ENCODE measurements around the gene GNPTAB.

Gene GNPTAB

DNA sequence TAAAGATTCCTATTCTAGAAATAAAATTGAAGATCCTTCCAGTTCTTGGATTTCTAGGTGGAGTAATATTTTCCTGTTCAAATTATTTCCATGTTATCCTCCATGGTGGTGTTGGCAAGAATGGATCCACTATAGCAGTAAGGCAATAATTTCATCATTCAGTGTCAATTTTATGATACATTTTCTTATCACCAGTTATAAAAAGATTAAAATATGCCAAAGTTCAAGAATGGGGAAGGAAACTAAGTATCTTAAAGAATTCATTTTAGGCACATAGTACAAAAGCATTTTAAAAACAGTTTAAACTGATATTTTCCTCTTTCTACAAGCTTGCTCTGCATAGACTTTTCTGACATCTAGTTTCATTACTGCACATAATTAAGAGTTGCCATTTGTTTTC is 110.6 kb downstream of the GNPTAB start:
- H3K79me2 ChIP-seq (ENCODE audit: insufficient read depth, low read length), result no peaks in the 10 kb centered on the region

DNA sequence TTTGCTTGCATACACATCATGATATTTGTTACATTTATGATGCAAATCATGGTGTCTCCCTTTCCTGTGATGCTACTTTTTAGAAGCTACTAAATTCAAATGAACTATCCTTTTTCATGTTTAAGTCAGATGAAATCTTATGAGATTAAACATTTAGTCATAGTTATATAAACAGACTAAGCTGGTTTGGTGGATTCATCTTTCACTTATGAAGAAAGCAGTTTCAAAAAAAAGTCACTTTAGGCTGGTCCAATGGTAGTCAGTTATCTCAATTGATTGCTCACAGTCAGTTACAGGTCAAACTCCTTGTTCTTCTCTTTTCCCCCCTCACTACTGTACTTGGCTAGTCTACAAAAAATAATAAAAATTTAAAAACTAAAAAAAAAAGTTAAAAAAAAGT is 111.2 kb downstream of the GNPTAB start:
- Histone ChIP-seq H3K36me3 (ENCODE audit: insufficient read depth, low read length) (peaks cover 3% of the 10 kb centered on the region; the same call in 1 of the 2 replicates), H3K4me3 (ENCODE audit: low read depth in 1 of 2, low read length in 2 of 2) (no peak overlapping the region), H3K79me2 (ENCODE audit: insufficient read depth, low read length) (no peaks in the 10 kb centered on the region), H3K27ac (ENCODE audit: low read length) (no peak overlapping the region), H3K4me2 (ENCODE audit: insufficient read depth, low read length) (no peak overlapping the region), H3K9ac (ENCODE audit: low read depth, low read length) (no peak overlapping the region), H2AFZ (ENCODE audit: low read depth, low read length) (no peak overlapping the region), H3K4me1 (ENCODE audit: insufficient read depth, low read length) (no peaks in the 10 kb centered on the region), H3K9me3 (ENCODE audit: insufficient read depth, low read length, severe bottlenecking) (no peaks in the 10 kb centered on the region), H3K27me3 (ENCODE audit: insufficient read depth, low read length, poor library complexity) (no peaks in the 10 kb centered on the region), H4K20me1 (ENCODE audit: insufficient read depth, low read length) (no peaks in the 10 kb centered on the region)
- no peak for ATAC-seq (ENCODE audit: insufficient read depth, low read depth)
- DNase-seq, result no peak
- no peak for TF ChIP-seq EZH2 (IDR thresholded peaks at IDR 0.05; ENCODE audit: borderline replicate concordance, low read depth, low read length, severe bottlenecking)
- TF ChIP-seq, protein P1, sequence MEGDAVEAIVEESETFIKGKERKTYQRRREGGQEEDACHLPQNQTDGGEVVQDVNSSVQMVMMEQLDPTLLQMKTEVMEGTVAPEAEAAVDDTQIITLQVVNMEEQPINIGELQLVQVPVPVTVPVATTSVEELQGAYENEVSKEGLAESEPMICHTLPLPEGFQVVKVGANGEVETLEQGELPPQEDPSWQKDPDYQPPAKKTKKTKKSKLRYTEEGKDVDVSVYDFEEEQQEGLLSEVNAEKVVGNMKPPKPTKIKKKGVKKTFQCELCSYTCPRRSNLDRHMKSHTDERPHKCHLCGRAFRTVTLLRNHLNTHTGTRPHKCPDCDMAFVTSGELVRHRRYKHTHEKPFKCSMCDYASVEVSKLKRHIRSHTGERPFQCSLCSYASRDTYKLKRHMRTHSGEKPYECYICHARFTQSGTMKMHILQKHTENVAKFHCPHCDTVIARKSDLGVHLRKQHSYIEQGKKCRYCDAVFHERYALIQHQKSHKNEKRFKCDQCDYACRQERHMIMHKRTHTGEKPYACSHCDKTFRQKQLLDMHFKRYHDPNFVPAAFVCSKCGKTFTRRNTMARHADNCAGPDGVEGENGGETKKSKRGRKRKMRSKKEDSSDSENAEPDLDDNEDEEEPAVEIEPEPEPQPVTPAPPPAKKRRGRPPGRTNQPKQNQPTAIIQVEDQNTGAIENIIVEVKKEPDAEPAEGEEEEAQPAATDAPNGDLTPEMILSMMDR (IDR thresholded peaks at IDR 0.05; ENCODE audit: borderline replicate concordance, extremely low read depth, low read length, poor library complexity, severe bottlenecking), result no peak

More for the DNA sequence above, 110.6 kb downstream of the GNPTAB start:
- no peaks in the 10 kb centered on the region for H3K4me1 ChIP-seq (ENCODE audit: insufficient read depth, low read length)
- no peak overlapping the region for H3K9ac ChIP-seq (ENCODE audit: low read depth, low read length)
- no peak for DNase-seq
- H3K27me3 ChIP-seq (ENCODE audit: insufficient read depth, low read length, poor library complexity), result no peaks in the 10 kb centered on the region
- ATAC-seq (ENCODE audit: insufficient read depth, low read depth), result no peak
- no peak for TF ChIP-seq EZH2 (IDR thresholded peaks at IDR 0.05; ENCODE audit: borderline replicate concordance, low read depth, low read length, severe bottlenecking)
- TF ChIP-seq, protein P1 (IDR thresholded peaks at IDR 0.05; ENCODE audit: borderline replicate concordance, extremely low read depth, low read length, poor library complexity, severe bottlenecking), result no peak
- no peaks in the 10 kb centered on the region for H4K20me1 ChIP-seq (ENCODE audit: insufficient read depth, low read length)
- H3K27ac ChIP-seq (ENCODE audit: low read length), result no peak overlapping the region
- H3K4me2 ChIP-seq (ENCODE audit: insufficient read depth, low read length), result no peak overlapping the region
- peaks cover 3% of the 10 kb centered on the region; the same call in 1 of the 2 replicates for H3K36me3 ChIP-seq (ENCODE audit: insufficient read depth, low read length)
- no peak overlapping the region for H2AFZ ChIP-seq (ENCODE audit: low read depth, low read length)
- H3K9me3 ChIP-seq (ENCODE audit: insufficient read depth, low read length, severe bottlenecking), result no peaks in the 10 kb centered on the region
- no peak overlapping the region for H3K4me3 ChIP-seq (ENCODE audit: low read depth in 1 of 2, low read length in 2 of 2)

DNA sequence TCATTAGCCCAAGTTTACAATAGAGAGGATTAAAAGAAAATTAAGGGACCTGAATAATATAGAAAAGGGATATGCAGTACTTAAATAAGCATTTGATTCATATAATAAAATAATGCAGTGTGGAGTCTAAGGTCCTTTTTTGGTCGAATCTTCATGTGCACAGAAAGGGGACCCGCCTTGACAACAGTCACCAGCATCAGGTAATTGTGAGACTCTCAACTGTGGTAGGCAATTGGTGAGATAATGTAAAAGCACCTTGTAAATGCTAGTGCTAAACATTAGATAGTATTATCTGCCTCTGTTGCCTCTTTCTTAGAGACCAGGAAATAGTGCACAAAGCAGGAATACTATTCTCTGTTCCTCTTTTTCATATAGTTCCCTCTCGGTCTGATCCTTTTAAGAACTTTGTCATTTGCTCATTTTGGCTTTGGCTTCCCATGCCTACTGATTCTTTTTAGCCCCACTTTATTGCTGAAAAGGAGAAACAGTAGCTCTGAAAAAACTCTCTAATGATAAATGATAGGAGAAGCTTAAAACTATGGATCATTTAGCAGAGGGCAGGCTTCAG is 115.8 kb downstream of the GNPTAB start:
- ATAC-seq (ENCODE audit: insufficient read depth, low read depth) (no peak), DNase-seq (no peak)
- Histone ChIP-seq H3K4me2 (ENCODE audit: insufficient read depth, low read length) (no peak overlapping the region), H4K20me1 (ENCODE audit: insufficient read depth, low read length) (no peaks in the 10 kb centered on the region), H2AFZ (ENCODE audit: low read depth, low read length) (no peak overlapping the region), H3K27ac (ENCODE audit: low read length) (no peak overlapping the region), H3K79me2 (ENCODE audit: insufficient read depth, low read length) (peaks cover 4% of the 10 kb centered on the region; the same call in 1 of the 2 replicates), H3K9ac (ENCODE audit: low read depth, low read length) (no peak overlapping the region), H3K4me1 (ENCODE audit: insufficient read depth, low read length) (no peaks in the 10 kb centered on the region), H3K9me3 (ENCODE audit: insufficient read depth, low read length, severe bottlenecking) (no peaks in the 10 kb centered on the region), H3K4me3 (ENCODE audit: low read depth in 1 of 2, low read length in 2 of 2) (no peak overlapping the region), H3K36me3 (ENCODE audit: insufficient read depth, low read length) (no peaks in the 10 kb centered on the region), H3K27me3 (ENCODE audit: insufficient read depth, low read length, poor library complexity) (no peaks in the 10 kb centered on the region)
- TF ChIP-seq EZH2 (IDR thresholded peaks at IDR 0.05; ENCODE audit: borderline replicate concordance, low read depth, low read length, severe bottlenecking), result no peak
- TF ChIP-seq, protein P1 (IDR thresholded peaks at IDR 0.05; ENCODE audit: borderline replicate concordance, extremely low read depth, low read length, poor library complexity, severe bottlenecking), result no peak
